Activated CD8-positive, alpha-beta T cell treated with anti-CD3 and anti-CD28 coated beads, Interleukin-2, amount 10 ng/mL, durations not matched to agents 7 days and 5 days (primary cell): ENCODE results near the gene BAIAP2. TPM values are rescaled to one million over a fixed set of nuclear protein-coding genes. Genes with fewer than 3 reads are reported as not detected.
"Not testable (repeated sequence)": the region's sequence is repeated elsewhere in the genome, so short reads cannot be mapped to it uniquely, and the experiment has no call there.

Experiments used
- ATAC-seq: fragments of 150-1000 bp; cut with Tn5 transposase; one replicate; pipeline ENCODE4 v1.10.0; 2021; ENCODE audit warnings: moderate library complexity
- CTCF ChIA-PET: fragments of 350-600 bp; sonication (Branson Sonifier 250); formaldehyde crosslinking; loops from one replicate; lab custom pipeline; 2021; ENCODE audit warnings: antibody characterized with exemption; lab: Charles Lee
- POLR2A ChIA-PET: fragments of 350-600 bp; sonication (Branson Sonifier 250); formaldehyde crosslinking; loops from one replicate; lab custom pipeline; 2021; ENCODE audit warnings: antibody characterized with exemption; lab: Charles Lee
- DNase-seq: peaks from one replicate; pipeline ENCODE4 v3.0.0-alpha.2; 2020
- H3K27ac Mint-ChIP-seq: one replicate; pipeline ENCODE4 v1.8.0; 2021; ENCODE audit warnings: mild to moderate bottlenecking, mixed read lengths
- H3K27me3 Mint-ChIP-seq: one replicate; pipeline ENCODE4 v1.8.0; 2021; ENCODE audit warnings: low read depth, mixed read lengths
- H3K36me3 Mint-ChIP-seq: one replicate; pipeline ENCODE4 v1.8.0; 2021; ENCODE audit warnings: low read depth, mixed read lengths
- H3K4me1 Mint-ChIP-seq: one replicate; pipeline ENCODE4 v1.8.0; 2021; ENCODE audit warnings: low read depth, mixed read lengths
- H3K4me3 Mint-ChIP-seq: one replicate; pipeline ENCODE4 v1.8.0; 2021; ENCODE audit warnings: mild to moderate bottlenecking, mixed read lengths
- H3K9me3 Mint-ChIP-seq: one replicate; pipeline ENCODE4 v1.8.0; 2022; ENCODE audit warnings: mixed read lengths; ENCODE audit not compliant: insufficient read depth
- total RNA-seq, 2 experiments: library from RNA; stranded (reverse); gene quantifications; one replicate each; pipeline ENCODE4 v1.2.3, GENCODE V29; 2021

The BAIAP2 gene
- total RNA-seq, 2 experiments from 2014 or later: 5.0 to 5.8 TPM

GRCh38 chr17:81069135-81069645 is 34.2 kb downstream of the BAIAP2 start:
- ChIA-PET POLR2A (no interaction called here), CTCF (no interaction called here)
- H3K4me3 Mint-ChIP-seq: no peak overlapping the region
- no peak for DNase-seq
- H3K4me1 Mint-ChIP-seq: no peaks in the 10 kb centered on the region
- no peak overlapping the region for H3K27ac Mint-ChIP-seq
- no peaks in the 10 kb centered on the region for H3K36me3 Mint-ChIP-seq
- ATAC-seq: no peak
- no peaks in the 10 kb centered on the region for H3K9me3 Mint-ChIP-seq
- no peaks in the 10 kb centered on the region for H3K27me3 Mint-ChIP-seq

GRCh38 chr17:81070541-81071246 is 35.7 kb downstream of the BAIAP2 start:
- no peaks in the 10 kb centered on the region for H3K27me3 Mint-ChIP-seq
- H3K9me3 Mint-ChIP-seq: no peaks in the 10 kb centered on the region
- no peaks in the 10 kb centered on the region for H3K36me3 Mint-ChIP-seq
- H3K4me3 Mint-ChIP-seq: no peak overlapping the region
- no peak overlapping the region for H3K27ac Mint-ChIP-seq
- DNase-seq: no peak
- no peak for ATAC-seq
- CTCF ChIA-PET: no interaction called here
- H3K4me1 Mint-ChIP-seq: no peaks in the 10 kb centered on the region
- POLR2A ChIA-PET: no interaction called here

GRCh38 chr17:81071761-81072741 is 37.1 kb downstream of the BAIAP2 start:
- CTCF ChIA-PET: no interaction called here
- DNase-seq: no peak
- no peaks in the 10 kb centered on the region for H3K36me3 Mint-ChIP-seq

GRCh38 chr17:81073967-81074839 is 39.3 kb downstream of the BAIAP2 start:
- no peak for ATAC-seq
- no peaks in the 10 kb centered on the region for H3K36me3 Mint-ChIP-seq
- H3K4me3 Mint-ChIP-seq: no peak overlapping the region
- ChIA-PET CTCF (no interaction called here), POLR2A (interaction anchor here (0.5 kb wide), 1 partner anchor 57 kb away, joined by 3 read pairs; no protein-coding TSS in a partner anchor)
- no peaks in the 10 kb centered on the region for H3K4me1 Mint-ChIP-seq
- no peaks in the 10 kb centered on the region for H3K27me3 Mint-ChIP-seq
- DNase-seq: no peak
- no peak overlapping the region for H3K27ac Mint-ChIP-seq
- H3K9me3 Mint-ChIP-seq: no peaks in the 10 kb centered on the region

More at GRCh38 chr17:81071761-81072741, 37.1 kb downstream of the BAIAP2 start:
- Mint-ChIP-seq H3K9me3 (no peaks in the 10 kb centered on the region), H3K4me1 (no peaks in the 10 kb centered on the region), H3K27ac (no peak overlapping the region), H3K4me3 (no peak overlapping the region), H3K27me3 (no peaks in the 10 kb centered on the region)
- no peak for ATAC-seq
- POLR2A ChIA-PET: interaction anchor here (0.7 kb wide), 1 partner anchor 22 kb away, joined by 3 read pairs; no protein-coding TSS in a partner anchor

- Mint-ChIP-seq H3K9me3 (no peaks in the 10 kb centered on the region), H3K4me3 (no peak overlapping the region), H3K36me3 (no peaks in the 10 kb centered on the region), H3K4me1 (no peaks in the 10 kb centered on the region), H3K27ac (no peak overlapping the region), H3K27me3 (no peaks in the 10 kb centered on the region)
- DNase-seq (no peak), ATAC-seq (no peak)
- ChIA-PET CTCF (no interaction called here), POLR2A (no interaction called here)
Observed at GRCh38 chr17:81074875-81075274, 39.9 kb downstream of the BAIAP2 start.

GRCh38 chr17:81075307-81075706 is 40.4 kb downstream of the BAIAP2 start:
- CTCF ChIA-PET: no interaction called here
- Mint-ChIP-seq H3K4me3 (no peak overlapping the region), H3K9me3 (no peaks in the 10 kb centered on the region), H3K27me3 (no peaks in the 10 kb centered on the region), H3K36me3 (no peaks in the 10 kb centered on the region), H3K27ac (no peak overlapping the region), H3K4me1 (no peaks in the 10 kb centered on the region)
- DNase-seq (no peak), ATAC-seq (no peak)
- POLR2A ChIA-PET: no interaction called here

- no peak overlapping the region for H3K27ac Mint-ChIP-seq
- H3K9me3 Mint-ChIP-seq: no peaks in the 10 kb centered on the region
- H3K27me3 Mint-ChIP-seq: no peaks in the 10 kb centered on the region
- no peaks in the 10 kb centered on the region for H3K36me3 Mint-ChIP-seq
- POLR2A ChIA-PET: no interaction called here
- ATAC-seq (no peak), DNase-seq (no peak)
- CTCF ChIA-PET: interaction anchor here (0.7 kb wide), 1 partner anchor 40 kb away, joined by 3 read pairs; no protein-coding TSS in a partner anchor
- no peaks in the 10 kb centered on the region for H3K4me1 Mint-ChIP-seq
- no peak overlapping the region for H3K4me3 Mint-ChIP-seq
Observed at GRCh38 chr17:81076141-81076679, 41.3 kb downstream of the BAIAP2 start.

- H3K27me3 Mint-ChIP-seq, DNase-seq, ATAC-seq, H3K36me3 Mint-ChIP-seq, H3K4me1 Mint-ChIP-seq, H3K4me3 Mint-ChIP-seq, H3K27ac Mint-ChIP-seq, CTCF ChIA-PET, H3K9me3 Mint-ChIP-seq: not testable (repeated sequence)
- POLR2A ChIA-PET: interaction anchor here (0.9 kb wide), 1 partner anchor 9 kb away, joined by 3 read pairs; no protein-coding TSS in a partner anchor
Observed at GRCh38 chr17:81078026-81078913, 43.3 kb downstream of the BAIAP2 start.

- no peak for DNase-seq
- Mint-ChIP-seq H3K36me3 (no peaks in the 10 kb centered on the region), H3K4me3 (no peak overlapping the region), H3K9me3 (no peaks in the 10 kb centered on the region), H3K27ac (no peak overlapping the region), H3K27me3 (no peaks in the 10 kb centered on the region), H3K4me1 (no peaks in the 10 kb centered on the region)
- ATAC-seq: no peak
- CTCF ChIA-PET: no interaction called here
- POLR2A ChIA-PET: no interaction called here
Observed at GRCh38 chr17:81080019-81080418, 45.1 kb downstream of the BAIAP2 start.
